GM23338 (cell line): ENCODE results near the gene DUSP3.

Experiments
- CREB1 ChIP-seq: fragments of 250-450 bp; sonication (Bioruptor Pico); IDR thresholded peaks from 2 replicates; pipeline ENCODE4 v1.5.0; 2020; ENCODE audit warnings: low read depth, mild to moderate bottlenecking, moderate library complexity
- EZH2 ChIP-seq: fragments of 200-600 bp; sonication (generic); IDR thresholded peaks from one replicate; pipeline ENCODE4 v1.8.0; 2017; ENCODE audit warnings: antibody characterized with exemption, mild to moderate bottlenecking, low read depth; ENCODE audit not compliant: unreplicated experiment
- EZH2phosphoT487 ChIP-seq: fragments of 200-600 bp; sonication (generic); IDR thresholded peaks from one replicate; pipeline ENCODE4 v1.8.1; 2018; ENCODE audit warnings: antibody characterized with exemption; ENCODE audit not compliant: unreplicated experiment
- JUNB ChIP-seq: IDR thresholded peaks from one replicate; pipeline ENCODE4 v1.6.1; 2016; ENCODE audit warnings: antibody characterized with exemption; ENCODE audit not compliant: unreplicated experiment
- POLR2AphosphoS5 ChIP-seq: IDR thresholded peaks from 2 replicates; pipeline ENCODE4 v1.6.1; 2016; ENCODE audit warnings: antibody characterized with exemption, low read depth
- ZNF114 ChIP-seq: fragments of 250-450 bp; sonication (Bioruptor Pico); IDR thresholded peaks from 2 replicates; pipeline ENCODE4 v1.5.0; 2020; ENCODE audit warnings: mild to moderate bottlenecking, moderate library complexity
- ZNF331 ChIP-seq: fragments of 250-450 bp; sonication (Bioruptor Pico); IDR thresholded peaks from 2 replicates; pipeline ENCODE4 v1.5.0; 2020; ENCODE audit warnings: low read depth, mild to moderate bottlenecking, moderate library complexity
- TF ChIP-seq, protein P1 (sequence below), 2 experiments: fragments of 200-600 bp in 1 of 2; sonication (generic) in 1 of 2; conservative IDR thresholded peaks; 2 replicates each; pipeline versions ENCODE4 v1.5.1 to v1.6.1; 2016 to 2017; ENCODE audit warnings: antibody characterized with exemption in 2 of 2, low read depth in 2 of 2, mild to moderate bottlenecking in 2 of 2, moderate library complexity in 1 of 2
- TF ChIP-seq, protein P2 (sequence below): IDR thresholded peaks from 2 replicates; pipeline ENCODE4 v1.6.1; 2016; ENCODE audit warnings: antibody characterized with exemption
- TF ChIP-seq, protein P3 (sequence below): IDR thresholded peaks from one replicate; pipeline ENCODE4 v1.6.1; 2018; ENCODE audit warnings: antibody characterized with exemption; ENCODE audit not compliant: unreplicated experiment

DNA sequence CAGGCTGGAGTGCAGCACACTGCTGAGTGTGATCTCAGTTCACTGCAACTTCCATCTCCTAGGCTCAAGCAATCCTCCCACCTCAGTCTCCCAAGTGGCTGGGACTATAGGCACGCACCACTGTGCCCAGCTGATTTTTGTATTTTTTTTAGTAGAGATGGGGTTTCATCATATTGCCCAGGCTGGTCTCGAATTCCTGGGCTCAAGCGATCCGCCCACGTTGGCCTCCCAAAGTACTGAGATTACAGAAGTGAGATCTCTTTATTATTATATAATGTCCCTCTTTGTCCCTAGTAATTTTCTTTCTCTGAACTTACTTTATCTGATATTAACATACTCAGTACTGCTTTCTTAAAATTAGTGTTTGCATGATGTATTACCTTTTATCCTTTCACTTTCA is 9.8 kb upstream of the DUSP3 start:
- TF ChIP-seq, protein P1, sequence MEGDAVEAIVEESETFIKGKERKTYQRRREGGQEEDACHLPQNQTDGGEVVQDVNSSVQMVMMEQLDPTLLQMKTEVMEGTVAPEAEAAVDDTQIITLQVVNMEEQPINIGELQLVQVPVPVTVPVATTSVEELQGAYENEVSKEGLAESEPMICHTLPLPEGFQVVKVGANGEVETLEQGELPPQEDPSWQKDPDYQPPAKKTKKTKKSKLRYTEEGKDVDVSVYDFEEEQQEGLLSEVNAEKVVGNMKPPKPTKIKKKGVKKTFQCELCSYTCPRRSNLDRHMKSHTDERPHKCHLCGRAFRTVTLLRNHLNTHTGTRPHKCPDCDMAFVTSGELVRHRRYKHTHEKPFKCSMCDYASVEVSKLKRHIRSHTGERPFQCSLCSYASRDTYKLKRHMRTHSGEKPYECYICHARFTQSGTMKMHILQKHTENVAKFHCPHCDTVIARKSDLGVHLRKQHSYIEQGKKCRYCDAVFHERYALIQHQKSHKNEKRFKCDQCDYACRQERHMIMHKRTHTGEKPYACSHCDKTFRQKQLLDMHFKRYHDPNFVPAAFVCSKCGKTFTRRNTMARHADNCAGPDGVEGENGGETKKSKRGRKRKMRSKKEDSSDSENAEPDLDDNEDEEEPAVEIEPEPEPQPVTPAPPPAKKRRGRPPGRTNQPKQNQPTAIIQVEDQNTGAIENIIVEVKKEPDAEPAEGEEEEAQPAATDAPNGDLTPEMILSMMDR (conservative IDR thresholded peaks at IDR 0.05; ENCODE audit: low read depth in 2 of 2): no peak
- TF ChIP-seq JUNB (no peak), POLR2AphosphoS5 (no peak), CREB1 (CRISPR knock-in tag) (no peak), EZH2phosphoT487 (no peak), ZNF114 (CRISPR knock-in tag) (no peak), EZH2 (no peak), ZNF331 (CRISPR knock-in tag) (no peak)
- TF ChIP-seq, protein P2, sequence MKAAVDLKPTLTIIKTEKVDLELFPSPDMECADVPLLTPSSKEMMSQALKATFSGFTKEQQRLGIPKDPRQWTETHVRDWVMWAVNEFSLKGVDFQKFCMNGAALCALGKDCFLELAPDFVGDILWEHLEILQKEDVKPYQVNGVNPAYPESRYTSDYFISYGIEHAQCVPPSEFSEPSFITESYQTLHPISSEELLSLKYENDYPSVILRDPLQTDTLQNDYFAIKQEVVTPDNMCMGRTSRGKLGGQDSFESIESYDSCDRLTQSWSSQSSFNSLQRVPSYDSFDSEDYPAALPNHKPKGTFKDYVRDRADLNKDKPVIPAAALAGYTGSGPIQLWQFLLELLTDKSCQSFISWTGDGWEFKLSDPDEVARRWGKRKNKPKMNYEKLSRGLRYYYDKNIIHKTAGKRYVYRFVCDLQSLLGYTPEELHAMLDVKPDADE: no peak
- TF ChIP-seq, protein P3, sequence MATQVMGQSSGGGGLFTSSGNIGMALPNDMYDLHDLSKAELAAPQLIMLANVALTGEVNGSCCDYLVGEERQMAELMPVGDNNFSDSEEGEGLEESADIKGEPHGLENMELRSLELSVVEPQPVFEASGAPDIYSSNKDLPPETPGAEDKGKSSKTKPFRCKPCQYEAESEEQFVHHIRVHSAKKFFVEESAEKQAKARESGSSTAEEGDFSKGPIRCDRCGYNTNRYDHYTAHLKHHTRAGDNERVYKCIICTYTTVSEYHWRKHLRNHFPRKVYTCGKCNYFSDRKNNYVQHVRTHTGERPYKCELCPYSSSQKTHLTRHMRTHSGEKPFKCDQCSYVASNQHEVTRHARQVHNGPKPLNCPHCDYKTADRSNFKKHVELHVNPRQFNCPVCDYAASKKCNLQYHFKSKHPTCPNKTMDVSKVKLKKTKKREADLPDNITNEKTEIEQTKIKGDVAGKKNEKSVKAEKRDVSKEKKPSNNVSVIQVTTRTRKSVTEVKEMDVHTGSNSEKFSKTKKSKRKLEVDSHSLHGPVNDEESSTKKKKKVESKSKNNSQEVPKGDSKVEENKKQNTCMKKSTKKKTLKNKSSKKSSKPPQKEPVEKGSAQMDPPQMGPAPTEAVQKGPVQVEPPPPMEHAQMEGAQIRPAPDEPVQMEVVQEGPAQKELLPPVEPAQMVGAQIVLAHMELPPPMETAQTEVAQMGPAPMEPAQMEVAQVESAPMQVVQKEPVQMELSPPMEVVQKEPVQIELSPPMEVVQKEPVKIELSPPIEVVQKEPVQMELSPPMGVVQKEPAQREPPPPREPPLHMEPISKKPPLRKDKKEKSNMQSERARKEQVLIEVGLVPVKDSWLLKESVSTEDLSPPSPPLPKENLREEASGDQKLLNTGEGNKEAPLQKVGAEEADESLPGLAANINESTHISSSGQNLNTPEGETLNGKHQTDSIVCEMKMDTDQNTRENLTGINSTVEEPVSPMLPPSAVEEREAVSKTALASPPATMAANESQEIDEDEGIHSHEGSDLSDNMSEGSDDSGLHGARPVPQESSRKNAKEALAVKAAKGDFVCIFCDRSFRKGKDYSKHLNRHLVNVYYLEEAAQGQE: no peak
